Activated effector memory CD4-positive, alpha-beta T cell treated with Interleukin-2 at 50 U/mL for 16 hours (primary cell): ENCODE data around the gene GAS7.
A peak's percentile ranks its signal among the peaks of the same experiment; 100 is the strongest.

Experiments
- DNase-seq: peaks from one replicate; pipeline ENCODE4 v3.0.0-alpha.2; 2020

Gene GAS7

GRCh38 chr17:10127819-10128425 is 70.5 kb downstream of the GAS7 start:
- DNase-seq = no peak

DNA sequence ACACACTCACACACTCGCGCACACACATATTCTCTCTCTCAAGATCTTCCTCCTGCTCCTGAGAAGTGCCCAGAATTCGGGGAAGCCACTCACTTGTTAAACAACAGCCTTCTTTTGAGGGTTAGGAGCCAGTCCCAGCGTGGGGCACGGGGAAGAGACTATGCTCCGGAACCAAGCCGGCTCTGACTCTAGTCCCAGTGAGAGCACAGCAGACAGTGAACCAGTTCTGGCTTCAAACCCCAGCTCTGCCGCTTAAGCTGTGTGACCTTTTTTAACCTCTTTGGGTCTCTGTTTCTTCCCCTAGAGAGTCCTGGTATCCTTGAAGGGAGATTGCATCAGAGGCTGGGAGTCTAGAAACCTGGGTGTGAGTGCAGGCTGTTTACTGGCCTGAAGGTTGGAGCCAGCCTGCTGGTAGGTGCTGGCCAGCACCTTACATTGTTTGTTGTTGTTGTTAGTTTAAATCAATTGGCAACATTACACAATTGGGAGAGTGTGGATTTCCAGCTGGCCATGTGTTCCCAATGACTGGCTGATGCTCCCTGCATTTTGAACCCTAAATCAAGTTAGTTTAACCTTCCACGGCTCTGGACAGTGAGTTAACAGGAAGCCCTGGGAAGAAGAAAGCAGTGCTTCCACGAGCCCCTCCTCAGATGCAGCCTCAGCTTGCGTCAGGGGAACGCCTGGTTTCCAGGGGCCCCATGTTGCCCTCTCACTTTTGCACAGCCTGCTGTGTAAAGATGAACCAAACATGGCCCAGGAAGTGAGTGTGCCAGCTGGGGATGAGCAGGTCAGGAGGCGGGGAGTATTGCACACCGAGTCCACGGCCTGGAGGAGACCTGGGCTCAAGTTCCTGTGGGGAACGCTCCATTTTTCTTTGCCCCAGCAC is 71.5 kb downstream of the GAS7 start:
- no peak for DNase-seq

GRCh38 chr17:10126276-10126615 is 72.2 kb downstream of the GAS7 start:
- DNase-seq = no peak

GRCh38 chr17:10125531-10126275 is 72.7 kb downstream of the GAS7 start:
- DNase-seq = no peak

- DNase-seq = no peak
Measured at GRCh38 chr17:10123093-10123492, 75.3 kb downstream of the GAS7 start.

GRCh38 chr17:10121971-10122707 is 76.3 kb downstream of the GAS7 start:
- DNase-seq = no peak

GRCh38 chr17:10120749-10121148 is 77.7 kb downstream of the GAS7 start:
- DNase-seq = no peak

DNA sequence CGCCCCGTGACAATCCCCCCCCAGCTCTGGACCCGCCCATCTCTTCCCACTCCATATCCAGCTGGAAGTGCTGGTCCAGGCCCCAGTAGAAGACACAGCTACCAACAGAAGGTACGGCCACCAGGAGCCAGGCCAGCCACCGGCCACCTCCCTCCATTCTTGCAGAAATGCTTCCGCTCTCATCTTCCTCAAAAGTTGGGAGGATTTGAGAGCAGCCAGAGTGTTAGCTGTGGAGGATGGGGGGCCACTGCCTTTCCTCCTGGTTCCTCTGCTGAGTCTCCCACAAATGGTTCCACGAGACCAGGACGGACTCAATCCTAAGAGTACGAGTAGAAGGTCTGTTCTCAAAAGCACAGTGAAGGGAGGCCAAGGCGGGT is 78.3 kb downstream of the GAS7 start:
- DNase-seq = no peak

DNA sequence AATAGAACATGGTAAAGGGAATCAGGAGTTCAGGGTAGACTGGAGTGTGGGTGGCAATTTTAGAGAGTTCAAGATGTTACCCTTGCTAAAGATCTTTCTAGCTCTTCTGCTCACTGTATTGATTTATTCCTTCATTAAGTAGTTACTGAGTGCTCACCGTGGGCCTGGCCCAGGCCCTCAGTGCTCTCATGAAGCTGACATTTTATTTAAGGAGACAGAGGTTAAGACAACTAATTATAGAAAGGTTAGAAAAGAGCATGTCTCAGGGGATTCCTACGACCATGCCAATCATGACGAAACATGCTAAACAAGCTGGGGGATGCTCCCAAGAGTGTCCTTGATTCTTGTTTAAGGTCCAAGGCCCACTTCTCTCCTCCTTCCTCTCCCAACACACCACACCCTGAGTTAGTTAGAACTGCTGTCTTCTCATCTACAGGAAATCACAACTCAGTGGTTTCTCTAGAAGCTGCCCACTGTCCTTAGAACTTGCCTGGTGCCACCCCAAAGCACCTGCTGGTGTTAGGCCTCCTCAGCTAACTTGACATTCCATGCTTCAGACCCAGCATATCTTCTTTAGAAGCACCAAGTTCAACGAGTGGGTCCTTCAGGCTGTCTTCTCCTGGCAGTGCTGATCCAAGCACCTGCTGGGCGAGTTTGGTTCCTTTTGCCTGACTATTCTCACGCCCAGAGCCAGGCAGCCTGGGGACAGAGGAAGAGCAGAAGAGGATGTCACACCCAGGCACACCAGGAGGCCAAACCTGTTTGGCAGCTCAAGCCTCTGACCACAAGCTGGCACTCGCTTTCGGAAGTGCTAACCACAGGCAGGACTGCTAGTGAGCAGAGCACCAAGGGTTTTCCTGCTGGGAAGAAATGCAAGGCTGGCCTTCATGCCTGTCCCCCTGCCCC is 79.0 kb downstream of the GAS7 start:
- no peak for DNase-seq

GRCh38 chr17:10118788-10119130 is 79.6 kb downstream of the GAS7 start:
- no peak for DNase-seq

DNA sequence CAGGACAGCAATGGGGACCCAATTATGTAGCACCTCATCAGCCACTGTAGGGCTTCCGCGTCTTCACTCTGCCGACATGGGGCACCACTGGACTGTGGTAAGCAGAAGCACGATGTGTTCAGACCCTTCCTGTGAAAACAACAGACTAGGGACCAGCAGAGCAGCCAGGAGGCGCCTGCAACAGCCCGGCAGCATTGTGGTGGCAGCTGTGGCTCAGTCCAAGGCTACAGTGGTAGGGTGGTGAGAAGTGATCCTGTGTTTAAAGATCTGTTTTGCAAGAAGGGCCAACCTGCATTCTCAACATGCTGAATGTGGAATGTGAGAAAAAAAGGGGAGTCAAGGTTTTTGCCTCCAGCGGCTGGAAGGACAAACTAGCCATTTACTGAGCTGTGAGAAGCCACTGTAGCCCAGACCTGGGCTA is 80.8 kb downstream of the GAS7 start:
- no peak for DNase-seq

DNA sequence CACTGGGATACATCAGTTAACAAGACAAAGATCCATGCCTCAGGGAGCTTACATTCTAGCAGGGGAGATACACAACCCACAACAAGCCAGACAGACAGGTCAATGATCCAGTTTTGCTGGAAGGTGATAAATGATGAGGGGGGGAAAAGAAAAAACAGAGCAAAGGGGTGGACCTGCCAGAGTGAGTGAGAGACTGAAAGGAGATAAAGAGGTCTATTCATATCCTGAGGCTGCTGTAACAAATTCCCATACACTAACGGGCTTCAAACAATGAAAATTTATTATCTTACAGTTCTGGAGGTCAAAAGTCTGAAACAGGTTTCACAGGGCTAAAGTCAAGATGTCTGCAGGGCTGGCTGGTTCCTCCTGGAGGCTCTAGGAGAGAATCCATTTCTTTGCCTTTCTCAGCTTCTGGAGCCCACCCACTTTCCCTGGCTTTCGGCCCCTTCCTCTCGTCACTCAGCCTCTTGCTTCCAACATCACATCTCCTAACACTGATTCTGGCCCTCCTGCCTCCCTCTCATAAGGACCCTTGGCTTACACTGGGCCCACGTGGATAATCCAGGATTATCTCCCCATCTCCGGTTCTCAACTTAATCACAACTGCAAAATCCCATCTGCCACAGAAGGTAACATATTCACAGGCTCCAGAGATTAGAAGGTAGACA is 81.5 kb downstream of the GAS7 start:
- no peak for DNase-seq

DNA sequence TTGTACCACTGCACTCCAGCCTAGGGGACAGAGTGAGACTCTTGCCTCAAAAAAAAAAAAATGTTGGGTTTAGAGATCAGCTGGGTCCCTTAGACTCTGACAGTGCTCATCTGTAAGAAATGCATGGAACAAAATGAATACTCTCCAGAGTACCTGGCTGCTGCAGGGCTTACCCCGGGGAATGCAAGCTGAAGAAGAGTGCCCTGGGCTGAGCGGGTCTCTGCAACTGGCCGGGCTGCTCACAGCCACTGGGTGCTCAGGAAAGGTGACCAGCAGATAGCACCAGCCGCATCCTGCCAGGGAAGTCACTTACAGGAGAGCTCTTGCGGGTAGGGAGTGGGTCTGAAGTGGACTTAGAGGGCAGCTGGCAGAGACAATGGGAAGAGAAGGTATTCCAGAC is 82.1 kb downstream of the GAS7 start:
- no peak for DNase-seq

- no peak for DNase-seq
Measured at GRCh38 chr17:10115536-10115932, 82.9 kb downstream of the GAS7 start.

DNA sequence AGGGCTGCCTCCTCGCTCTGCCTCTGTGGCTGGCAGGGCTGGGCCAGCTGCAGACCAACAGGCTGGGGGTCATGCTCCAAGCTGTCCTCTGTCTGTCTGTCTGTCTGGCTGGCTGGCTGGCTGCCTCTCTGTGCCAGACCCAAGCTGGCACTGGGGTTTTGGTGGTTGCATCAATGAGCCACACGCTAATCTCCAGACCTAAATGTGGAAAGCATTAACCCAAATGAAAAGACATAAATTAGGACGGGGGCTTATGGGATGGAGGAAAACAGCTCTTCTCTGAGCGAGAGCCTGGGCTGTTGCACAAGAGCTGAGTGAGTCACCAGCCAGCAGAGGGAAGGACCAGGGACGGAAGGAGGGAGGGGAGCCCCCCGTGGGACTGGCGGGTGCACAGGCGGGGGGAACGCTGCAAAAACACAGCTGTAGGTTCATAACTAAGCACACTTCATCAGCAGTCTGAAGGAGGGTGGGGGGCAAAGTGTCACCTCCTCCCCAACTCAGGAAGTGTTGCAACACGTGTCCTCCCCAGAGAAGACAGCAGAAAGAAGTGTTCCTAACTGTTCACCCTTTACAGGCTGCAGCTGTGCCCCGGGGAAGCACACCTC is 83.4 kb downstream of the GAS7 start:
- DNase-seq = peak; percentile 46

DNA sequence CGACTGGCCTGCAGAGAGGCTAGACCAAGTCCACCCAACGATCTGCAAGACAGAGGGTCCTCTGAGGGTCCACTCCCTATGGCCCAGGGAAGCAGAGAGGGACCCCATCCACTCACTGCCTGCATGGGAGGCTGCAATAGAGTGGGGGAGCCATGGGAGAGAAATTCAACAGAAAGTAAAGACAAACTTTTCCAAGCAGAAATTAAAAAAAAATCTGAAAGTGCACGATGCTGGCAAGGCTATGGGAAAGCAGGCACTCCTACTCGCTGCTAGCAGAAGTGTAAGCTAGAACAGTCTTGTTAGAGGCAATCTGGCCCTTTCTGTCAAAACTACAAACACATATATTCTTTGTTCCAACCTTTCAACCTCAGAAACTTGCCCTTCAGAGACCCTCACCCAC is 85.4 kb downstream of the GAS7 start:
- no peak for DNase-seq

DNA sequence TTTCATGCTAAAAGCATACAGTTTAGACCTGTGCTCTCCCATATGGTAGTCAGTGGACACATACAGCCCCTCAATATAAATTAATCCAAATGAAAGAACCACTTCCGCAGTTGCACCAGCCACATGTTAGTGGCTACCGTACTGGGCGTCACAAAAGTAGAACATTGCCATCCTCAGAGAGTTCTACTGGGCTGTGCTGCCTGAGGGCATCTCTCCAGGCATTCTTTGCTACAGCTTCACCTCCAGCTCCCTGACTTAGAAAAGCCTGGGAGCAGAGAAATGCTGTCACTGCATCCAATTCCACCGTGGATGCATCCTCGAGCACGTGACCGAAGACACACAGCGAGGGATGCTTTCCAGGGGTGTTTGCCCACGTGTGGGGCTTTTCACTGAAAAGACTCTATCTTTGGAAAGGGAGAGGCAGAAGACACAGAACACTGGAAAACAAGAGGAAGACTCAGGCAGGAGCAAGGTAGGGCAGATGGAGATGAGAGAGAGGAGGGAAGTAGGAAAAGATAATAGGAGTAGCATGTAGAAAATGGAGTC is 86.4 kb downstream of the GAS7 start:
- DNase-seq = no peak

DNA sequence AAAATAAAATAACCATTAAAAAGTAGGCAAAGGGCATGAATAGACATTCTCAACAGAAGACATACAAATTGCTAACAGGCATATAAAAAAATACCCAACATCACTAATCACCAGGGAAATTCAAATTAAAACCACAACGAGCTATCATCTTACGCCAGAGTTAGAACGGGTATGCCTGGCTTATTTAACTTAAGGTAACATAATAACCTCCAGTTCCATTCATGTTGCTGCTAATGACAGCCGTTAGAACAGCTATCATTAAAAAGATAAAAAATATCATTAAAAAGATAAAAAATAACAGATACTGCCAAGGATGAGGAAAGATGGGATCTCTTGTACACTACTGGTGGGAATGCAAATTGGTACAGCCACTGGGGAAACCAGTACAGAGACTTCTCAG is 89.3 kb downstream of the GAS7 start:
- no peak for DNase-seq

GRCh38 chr17:10107316-10108165 is 90.9 kb downstream of the GAS7 start:
- DNase-seq = no peak

GRCh38 chr17:10106067-10106466 is 92.3 kb downstream of the GAS7 start:
- DNase-seq = no peak
